Sigmoid colon (tissue), 7 donors: ENCODE data around the gene PPM1L. TPM values are rescaled to one million over a fixed set of nuclear protein-coding genes. Genes with fewer than 3 reads are reported as not detected.
"Not testable (repeated sequence)": the region's sequence is repeated elsewhere in the genome, so short reads cannot be mapped to it uniquely, and the experiment has no call there.

Experiments
- DNase-seq: peaks from one replicate; pipeline ENCODE4 v3.0.0-alpha.2; 2019
- H3K27ac ChIP-seq, 4 donors: fragments of 200-600 bp; sonication (generic); one replicate each; pipeline ENCODE4 v1.5.1; 2016 to 2019; ENCODE audit warnings: mild to moderate bottlenecking in 1 of 4
- H3K27me3 ChIP-seq, 3 donors: fragments of 200-600 bp; sonication (generic); one replicate each; pipeline ENCODE4 v1.5.1; 2019; ENCODE audit warnings: mild to moderate bottlenecking in 1 of 3
- H3K36me3 ChIP-seq, 4 donors: fragments of 200-600 bp; sonication (generic); one replicate each; pipeline ENCODE4 v1.5.1; 2016 to 2019
- H3K4me1 ChIP-seq, 4 donors: fragments of 200-600 bp; sonication (generic); one replicate each; pipeline ENCODE4 v1.5.1; 2017 to 2019
- H3K4me3 ChIP-seq, 4 donors: fragments of 200-600 bp; sonication (generic); one replicate each; pipeline ENCODE4 v1.5.1; 2017 to 2019; ENCODE audit warnings: mild to moderate bottlenecking in 2 of 4, moderate library complexity in 1 of 4
- H3K9me3 ChIP-seq, 4 donors: fragments of 200-600 bp in 3 of 4; sonication (generic) in 3 of 4; one replicate each; pipeline versions ENCODE4 v1.5.1 to v1.6.1; 2013 to 2019
- EP300 ChIP-seq, 4 donors: sonication (generic); formaldehyde crosslinking; IDR thresholded peaks; one replicate each; pipeline ENCODE4 v1.6.1; 2017; ENCODE audit warnings: antibody characterized with exemption in 4 of 4
- POLR2A ChIP-seq, 2 donors: fragments of 450-650 bp; IDR thresholded peaks; one replicate each; pipeline ENCODE4 v1.6.1; 2016; ENCODE audit warnings: antibody characterized with exemption in 2 of 2, mild to moderate bottlenecking in 2 of 2, moderate library complexity in 2 of 2
- POLR2AphosphoS5 ChIP-seq, 4 donors: sonication (generic); formaldehyde crosslinking; IDR thresholded peaks; one replicate each; pipeline ENCODE4 v1.6.1; 2017; ENCODE audit warnings: antibody characterized with exemption in 4 of 4
- WGBS, 2 donors: extraction: QIAGEN DNeasy Blood & Tissue Kit; methylation state at CpG; one replicate each; pipeline ENCODE4 v1.1.7; 2013; 5-methylcytosine and 5-hydroxymethylcytosine counted together
- intact Hi-C: fragments of 100-400 bp; cut with DNase I; formaldehyde crosslinking; loops from one replicate; pipeline ENCODE4 v1.15.1; 2023
- polyA plus RNA-seq, 3 donors: library from polyadenylated mRNA; stranded (reverse); fragments of 200-250 nt; gene quantifications; one replicate each; pipeline ENCODE4 v1.2.3, GENCODE V29; 2013
- total RNA-seq, 4 donors: library from RNA; depleted of rRNA; stranded (reverse); fragments of >200 nt; gene quantifications; one replicate each; pipeline ENCODE4 v1.1.0, GENCODE V29; 2016
- TF ChIP-seq, protein P1 (sequence below), 4 experiments: fragments of 450-650 bp in 3 of 4; fragments of 200-600 bp in 1 of 4; IDR thresholded peaks; one replicate each; pipeline ENCODE4 v1.5.1; 2016 to 2019; ENCODE audit warnings: antibody characterized with exemption in 4 of 4, mild to moderate bottlenecking in 3 of 4, moderate library complexity in 2 of 4
- donor health status: healthy with polysubstance abuse.
- donor health status: Bipolar disorder and iron deficiency.
- donor health status: healthy.

The PPM1L gene
- total and polyA plus RNA-seq, 7 donors = 1.2 to 50.2 (median 33.2) TPM

DNA sequence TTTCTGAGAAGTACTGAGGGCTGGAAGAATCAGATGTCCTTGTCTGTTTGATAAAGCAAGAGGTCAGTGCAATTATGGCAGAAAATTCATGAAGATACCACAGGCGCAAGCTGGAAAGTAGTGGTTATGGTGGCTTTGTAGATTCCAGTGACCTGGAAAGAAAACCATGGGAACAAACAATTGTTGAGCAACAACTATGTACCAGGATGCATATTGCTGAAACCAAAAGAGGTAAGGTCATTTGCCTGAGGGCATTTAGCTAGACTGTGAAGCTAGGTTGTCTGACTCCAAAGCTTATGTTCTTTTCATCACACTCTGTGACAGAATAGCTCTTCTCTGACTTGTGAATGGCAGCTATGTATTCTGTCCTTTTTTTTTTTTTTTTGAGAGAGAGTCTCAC, 275.1 kb downstream of the PPM1L start:
- intact Hi-C loops = no loop called here
- no peaks in the 10 kb centered on the region for H3K36me3 ChIP-seq
- 96 to 98% methylated on average over 1 of the region's 1 CpG for WGBS, 2 donors
- no peaks in the 10 kb centered on the region for H3K4me1 ChIP-seq
- no peak overlapping the region for H3K4me3 ChIP-seq
- no peak overlapping the region for H3K27ac ChIP-seq
- no peaks in the 10 kb centered on the region for H3K27me3 ChIP-seq
- TF ChIP-seq, protein P1, sequence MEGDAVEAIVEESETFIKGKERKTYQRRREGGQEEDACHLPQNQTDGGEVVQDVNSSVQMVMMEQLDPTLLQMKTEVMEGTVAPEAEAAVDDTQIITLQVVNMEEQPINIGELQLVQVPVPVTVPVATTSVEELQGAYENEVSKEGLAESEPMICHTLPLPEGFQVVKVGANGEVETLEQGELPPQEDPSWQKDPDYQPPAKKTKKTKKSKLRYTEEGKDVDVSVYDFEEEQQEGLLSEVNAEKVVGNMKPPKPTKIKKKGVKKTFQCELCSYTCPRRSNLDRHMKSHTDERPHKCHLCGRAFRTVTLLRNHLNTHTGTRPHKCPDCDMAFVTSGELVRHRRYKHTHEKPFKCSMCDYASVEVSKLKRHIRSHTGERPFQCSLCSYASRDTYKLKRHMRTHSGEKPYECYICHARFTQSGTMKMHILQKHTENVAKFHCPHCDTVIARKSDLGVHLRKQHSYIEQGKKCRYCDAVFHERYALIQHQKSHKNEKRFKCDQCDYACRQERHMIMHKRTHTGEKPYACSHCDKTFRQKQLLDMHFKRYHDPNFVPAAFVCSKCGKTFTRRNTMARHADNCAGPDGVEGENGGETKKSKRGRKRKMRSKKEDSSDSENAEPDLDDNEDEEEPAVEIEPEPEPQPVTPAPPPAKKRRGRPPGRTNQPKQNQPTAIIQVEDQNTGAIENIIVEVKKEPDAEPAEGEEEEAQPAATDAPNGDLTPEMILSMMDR (IDR thresholded peaks at IDR 0.05) = no peak
- TF ChIP-seq POLR2AphosphoS5 (IDR thresholded peaks at IDR 0.05) = no peak
- no peak for TF ChIP-seq POLR2A (IDR thresholded peaks at IDR 0.05)
- no peak for TF ChIP-seq EP300 (IDR thresholded peaks at IDR 0.05)
- H3K9me3 ChIP-seq = peaks cover 0 to 3% (median 0%) of the 10 kb centered on the region in 4 donors
- no peak for DNase-seq

- H3K27me3 ChIP-seq, H3K4me3 ChIP-seq, intact Hi-C loops, H3K36me3 ChIP-seq, H3K9me3 ChIP-seq, H3K27ac ChIP-seq, DNase-seq, H3K4me1 ChIP-seq: not testable (repeated sequence)
- WGBS, 2 donors = 40 to 83% methylated on average over 5 of the region's 5 CpGs
These were observed 279.0 kb downstream of the PPM1L start for GRCh38 chr3:161034913-161035550.

DNA sequence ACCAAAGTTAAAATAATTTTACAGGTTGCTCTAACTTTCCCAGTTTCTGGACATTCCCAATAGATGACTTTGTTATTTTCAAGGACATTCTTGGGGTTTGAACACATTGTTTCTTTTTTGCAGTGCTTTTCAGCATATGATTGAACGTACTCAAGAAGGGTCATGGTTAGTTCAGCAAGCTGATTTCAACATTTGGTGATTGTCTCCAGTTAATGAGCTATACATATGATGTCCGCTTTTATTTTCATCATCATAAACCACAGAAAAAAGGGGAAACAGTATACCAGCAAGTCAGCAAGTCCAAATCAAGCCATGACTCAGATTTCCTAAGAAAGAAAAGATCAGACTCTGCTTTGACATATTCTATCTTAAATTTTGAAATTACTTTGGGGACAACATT, 279.7 kb downstream of the PPM1L start:
- WGBS, 2 donors = 47 to 74% methylated on average over 2 of the region's 2 CpGs
- H3K27ac ChIP-seq = no peak overlapping the region
- no peaks in the 10 kb centered on the region for H3K36me3 ChIP-seq
- H3K4me1 ChIP-seq = no peaks in the 10 kb centered on the region
- no peak overlapping the region for H3K4me3 ChIP-seq
- no peak for TF ChIP-seq POLR2AphosphoS5 (IDR thresholded peaks at IDR 0.05)
- TF ChIP-seq EP300 (IDR thresholded peaks at IDR 0.05) = no peak
- TF ChIP-seq, protein P1 (IDR thresholded peaks at IDR 0.05) = no peak
- TF ChIP-seq POLR2A (IDR thresholded peaks at IDR 0.05) = no peak
- no peak for DNase-seq
- H3K27me3 ChIP-seq = no peaks in the 10 kb centered on the region
- peaks cover 0 to 3% (median 0%) of the 10 kb centered on the region in 4 donors for H3K9me3 ChIP-seq
- intact Hi-C loops = no loop called here

- H3K4me1 ChIP-seq = peaks cover 0 to 6% (median 2%) of the 10 kb centered on the region in 4 donors
- no peaks in the 10 kb centered on the region for H3K27me3 ChIP-seq
- 66 to 78% methylated on average over 3 of the region's 3 CpGs for WGBS, 2 donors
- no peaks in the 10 kb centered on the region for H3K9me3 ChIP-seq
- H3K4me3 ChIP-seq = no peak overlapping the region
- no peak overlapping the region for H3K27ac ChIP-seq
- intact Hi-C loops = no loop called here
- TF ChIP-seq POLR2AphosphoS5 (IDR thresholded peaks at IDR 0.05) (no peak), EP300 (IDR thresholded peaks at IDR 0.05) (no peak), POLR2A (IDR thresholded peaks at IDR 0.05) (no peak)
- TF ChIP-seq, protein P1 (IDR thresholded peaks at IDR 0.05) = no peak
- H3K36me3 ChIP-seq = no peaks in the 10 kb centered on the region
- no peak for DNase-seq
These were observed 282.7 kb downstream of the PPM1L start for GRCh38 chr3:161038725-161039124.

GRCh38 chr3:161042023-161042501, 286.0 kb downstream of the PPM1L start:
- H3K36me3 ChIP-seq = no peaks in the 10 kb centered on the region
- no peak overlapping the region for H3K27ac ChIP-seq
- H3K27me3 ChIP-seq = no peaks in the 10 kb centered on the region
- 82 to 89% methylated on average over 2 of the region's 2 CpGs for WGBS, 2 donors
- no peak for TF ChIP-seq EP300 (IDR thresholded peaks at IDR 0.05)
- no peak for TF ChIP-seq POLR2A (IDR thresholded peaks at IDR 0.05)
- intact Hi-C loops = no loop called here
- no peak for DNase-seq
- H3K9me3 ChIP-seq = no peaks in the 10 kb centered on the region
- H3K4me3 ChIP-seq = no peak overlapping the region
- peaks cover 0 to 6% (median 2%) of the 10 kb centered on the region in 4 donors for H3K4me1 ChIP-seq
